Measurements from ENCODE around the gene FAM111A.

FAM111A gene

DNA sequence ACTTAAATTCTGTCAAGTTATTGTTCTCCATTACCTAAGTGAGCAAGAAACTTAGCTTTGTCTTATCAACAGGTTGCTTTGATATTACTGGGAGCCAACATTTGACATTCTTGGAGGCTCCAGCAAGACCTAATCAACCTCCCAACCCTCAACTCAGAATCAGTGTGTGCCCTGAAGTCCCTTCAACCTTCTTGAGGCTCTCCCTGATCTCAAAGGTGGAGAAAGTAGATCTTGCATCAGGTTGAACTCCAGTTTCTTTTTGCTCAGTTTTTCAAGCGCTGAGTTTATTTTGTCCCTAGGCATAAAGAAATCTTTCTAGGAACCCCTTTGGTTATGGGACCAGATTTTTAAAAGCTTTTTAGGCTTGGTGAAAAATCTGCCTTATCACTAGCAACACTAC is 1.4 kb downstream of the FAM111A start:
- no peak for DNase-seq

DNA sequence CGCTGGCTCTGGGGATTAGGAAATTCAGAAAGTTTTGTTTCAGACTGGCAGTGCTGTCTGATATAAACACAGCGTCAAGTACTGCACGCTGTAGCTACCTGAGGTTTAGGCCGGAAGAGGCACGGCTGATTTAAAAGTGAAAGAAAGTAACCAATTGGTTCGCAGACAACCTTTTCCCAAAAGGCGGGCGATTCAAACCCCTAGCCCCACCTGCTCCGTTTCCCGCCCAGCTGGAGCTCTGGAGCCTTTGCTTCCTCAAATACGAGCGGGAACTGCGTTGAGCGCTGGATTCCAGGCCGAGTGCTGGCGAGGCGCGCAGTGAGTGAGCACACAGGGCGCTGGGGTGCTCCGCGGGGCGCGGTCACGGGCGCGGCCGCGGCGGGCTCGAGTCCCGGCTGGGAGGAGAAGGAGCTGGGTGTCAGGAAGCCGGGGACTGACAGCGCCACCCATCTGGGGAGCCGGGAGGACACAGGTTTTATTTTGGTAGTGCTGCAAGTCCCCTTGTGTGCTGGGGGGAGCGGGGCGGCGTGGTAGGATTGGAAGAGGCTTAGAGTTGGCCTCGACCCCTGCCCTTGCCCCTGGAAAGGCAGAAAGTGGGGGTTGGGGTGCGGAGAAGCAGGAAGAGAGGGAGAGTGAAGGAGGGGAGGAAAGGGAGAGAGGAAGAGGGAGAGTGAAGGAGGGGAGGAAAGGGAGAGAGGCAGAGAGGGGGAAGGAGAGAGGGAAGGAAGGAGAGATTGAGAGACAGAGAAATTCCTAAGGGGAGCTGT is 2.1 kb downstream of the FAM111A start:
- DNase-seq = peak; percentile 58

DNA sequence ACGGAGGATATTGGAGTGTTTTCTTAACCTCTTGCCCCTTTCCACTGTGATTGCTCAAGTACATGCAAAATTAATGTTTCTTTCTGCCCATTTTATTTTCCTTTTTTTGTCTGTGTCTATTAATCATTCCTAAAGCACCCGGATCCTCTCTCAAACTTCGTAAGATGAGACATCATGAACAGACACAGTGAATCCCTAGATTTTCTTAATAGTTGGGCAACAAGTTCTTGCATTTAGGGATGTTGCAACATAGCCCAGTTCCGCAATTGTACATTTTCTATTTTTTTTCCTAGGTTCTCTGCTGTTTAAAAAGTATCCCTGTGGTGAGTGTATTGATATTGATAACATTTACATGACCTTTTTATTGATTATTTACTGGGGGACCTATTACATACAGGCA is 2.9 kb downstream of the FAM111A start:
- DNase-seq = no peak

DNA sequence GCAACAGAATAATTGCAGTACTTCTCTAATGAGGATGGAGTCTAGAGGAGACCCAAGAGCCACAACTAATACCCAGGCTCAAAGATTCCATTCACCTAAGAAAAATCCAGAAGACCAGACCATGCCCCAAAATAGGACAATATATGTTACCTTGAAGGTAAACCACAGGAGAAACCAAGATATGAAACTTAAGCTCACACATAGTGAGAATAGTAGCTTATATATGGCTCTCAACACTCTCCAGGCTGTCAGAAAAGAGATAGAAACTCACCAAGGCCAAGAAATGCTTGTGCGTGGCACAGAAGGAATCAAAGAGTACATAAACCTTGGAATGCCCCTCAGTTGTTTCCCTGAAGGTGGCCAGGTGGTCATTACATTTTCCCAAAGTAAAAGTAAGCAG is 9.1 kb downstream of the FAM111A start:
- no peak for DNase-seq

DNA sequence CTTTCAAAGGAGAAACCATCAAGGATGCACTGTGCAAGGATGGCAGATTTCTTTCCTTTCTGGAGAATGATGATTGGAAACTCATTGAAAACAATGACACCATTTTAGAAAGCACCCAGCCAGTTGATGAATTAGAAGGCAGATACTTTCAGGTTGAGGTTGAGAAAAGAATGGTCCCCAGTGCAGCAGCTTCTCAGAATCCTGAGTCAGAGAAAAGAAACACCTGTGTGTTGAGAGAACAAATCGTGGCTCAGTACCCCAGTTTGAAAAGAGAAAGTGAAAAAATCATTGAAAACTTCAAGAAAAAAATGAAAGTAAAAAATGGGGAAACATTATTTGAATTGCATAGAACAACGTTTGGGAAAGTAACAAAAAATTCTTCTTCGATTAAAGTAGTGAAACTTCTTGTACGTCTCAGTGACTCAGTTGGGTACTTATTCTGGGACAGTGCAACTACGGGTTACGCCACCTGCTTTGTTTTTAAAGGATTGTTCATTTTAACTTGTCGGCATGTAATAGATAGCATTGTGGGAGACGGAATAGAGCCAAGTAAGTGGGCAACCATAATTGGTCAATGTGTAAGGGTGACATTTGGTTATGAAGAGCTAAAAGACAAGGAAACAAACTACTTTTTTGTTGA is 9.8 kb downstream of the FAM111A start:
- DNase-seq = no peak

DNA sequence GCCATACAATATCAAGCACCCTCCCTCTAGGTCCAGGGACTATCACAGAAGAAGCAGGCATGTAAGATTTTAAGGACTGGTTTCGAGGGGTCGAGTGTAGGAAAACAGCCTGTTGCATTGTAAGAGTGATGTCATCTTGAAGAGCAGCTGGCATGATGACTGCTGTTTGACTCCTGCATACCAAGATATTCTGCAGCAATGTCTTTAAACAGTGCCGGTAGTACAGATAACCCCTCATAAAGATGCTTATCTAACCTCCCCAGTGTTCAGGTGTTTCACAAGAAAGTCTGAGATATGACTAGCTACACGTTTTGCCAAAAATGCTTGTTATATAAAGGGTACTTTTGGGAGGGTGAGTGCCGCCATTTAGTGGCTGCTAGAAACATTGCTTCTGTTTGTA is 12.0 kb downstream of the FAM111A start:
- no peak for DNase-seq

DNA sequence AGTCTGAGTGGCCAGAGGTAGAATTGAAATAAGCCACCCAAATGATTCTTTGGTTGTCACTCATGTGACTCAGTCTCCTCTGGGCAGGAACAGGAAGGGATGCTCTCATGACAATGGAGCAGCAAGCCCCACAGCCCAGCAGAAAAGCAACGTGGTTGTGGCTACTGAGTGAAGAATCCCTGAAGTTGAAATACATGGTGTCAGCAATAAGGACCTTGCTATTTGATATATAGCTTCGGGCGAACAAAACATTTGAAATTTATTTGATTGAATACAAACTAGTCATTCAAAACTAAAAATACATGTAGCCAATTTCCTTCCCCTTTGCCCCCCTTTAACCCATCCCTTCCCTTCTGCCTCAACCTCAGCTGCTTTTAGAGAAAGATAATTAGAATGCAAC is 14.8 kb downstream of the FAM111A start:
- DNase-seq = no peak

DNA sequence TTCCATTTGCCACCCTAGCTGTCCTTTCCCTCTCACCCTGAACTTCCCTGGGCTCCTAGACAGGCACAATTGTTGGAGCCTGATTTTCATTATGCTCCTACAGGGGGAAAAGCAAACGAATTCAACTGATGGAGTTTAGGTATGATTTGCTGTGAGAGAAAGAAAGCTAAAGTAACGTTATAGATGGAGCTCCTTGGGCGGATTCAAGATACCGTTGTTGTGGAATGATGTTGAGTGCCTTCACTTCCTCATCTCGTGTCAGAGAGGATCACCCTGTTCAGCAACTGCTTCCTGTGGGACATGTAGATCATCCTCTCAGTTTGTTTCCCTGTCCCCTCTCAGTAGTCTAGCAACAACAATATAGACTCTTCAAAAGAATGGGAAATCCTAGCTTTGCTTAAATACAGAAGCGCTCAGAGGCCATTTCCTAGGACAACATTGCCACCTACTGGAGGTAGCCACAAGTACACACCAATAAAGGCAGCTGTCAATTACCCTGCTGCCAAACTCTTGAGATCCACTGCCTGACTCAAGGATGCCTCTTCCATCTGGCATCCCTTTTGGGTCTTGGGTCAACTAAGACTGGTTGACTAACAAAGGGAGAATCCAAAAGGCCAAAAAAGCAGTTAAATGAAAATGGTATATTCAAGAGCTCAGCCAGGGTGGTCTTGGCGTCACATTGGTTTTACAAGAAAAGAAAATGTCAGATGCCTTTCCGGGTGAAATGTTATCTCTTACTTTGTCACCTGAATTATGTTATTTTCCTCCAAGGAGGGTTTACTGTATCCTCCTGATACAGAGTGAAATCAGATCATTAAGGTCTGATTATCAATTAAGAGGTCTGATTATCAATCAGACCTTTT is 15.8 kb downstream of the FAM111A start:
- DNase-seq = peak; percentile 56

DNA sequence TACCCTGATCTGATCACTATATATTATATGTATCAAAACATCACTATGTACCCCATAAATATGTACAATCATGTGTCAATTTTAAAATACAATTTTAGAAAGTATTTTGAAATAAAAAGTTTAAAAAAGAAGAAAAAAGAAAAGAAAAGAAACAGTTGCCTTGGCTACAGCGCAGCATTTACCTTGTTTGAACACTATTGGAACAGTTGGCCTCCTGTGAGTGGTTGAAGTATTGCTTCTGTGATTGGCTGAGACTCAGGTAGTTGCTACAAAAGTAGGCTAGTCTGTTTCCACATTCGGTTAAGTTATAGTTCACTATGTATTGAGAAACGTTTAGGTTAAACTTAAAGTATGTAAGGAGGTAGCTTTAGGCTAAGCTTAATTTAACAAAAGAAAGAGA is 21.4 kb downstream of the FAM111A start:
- no peak for DNase-seq

DNA sequence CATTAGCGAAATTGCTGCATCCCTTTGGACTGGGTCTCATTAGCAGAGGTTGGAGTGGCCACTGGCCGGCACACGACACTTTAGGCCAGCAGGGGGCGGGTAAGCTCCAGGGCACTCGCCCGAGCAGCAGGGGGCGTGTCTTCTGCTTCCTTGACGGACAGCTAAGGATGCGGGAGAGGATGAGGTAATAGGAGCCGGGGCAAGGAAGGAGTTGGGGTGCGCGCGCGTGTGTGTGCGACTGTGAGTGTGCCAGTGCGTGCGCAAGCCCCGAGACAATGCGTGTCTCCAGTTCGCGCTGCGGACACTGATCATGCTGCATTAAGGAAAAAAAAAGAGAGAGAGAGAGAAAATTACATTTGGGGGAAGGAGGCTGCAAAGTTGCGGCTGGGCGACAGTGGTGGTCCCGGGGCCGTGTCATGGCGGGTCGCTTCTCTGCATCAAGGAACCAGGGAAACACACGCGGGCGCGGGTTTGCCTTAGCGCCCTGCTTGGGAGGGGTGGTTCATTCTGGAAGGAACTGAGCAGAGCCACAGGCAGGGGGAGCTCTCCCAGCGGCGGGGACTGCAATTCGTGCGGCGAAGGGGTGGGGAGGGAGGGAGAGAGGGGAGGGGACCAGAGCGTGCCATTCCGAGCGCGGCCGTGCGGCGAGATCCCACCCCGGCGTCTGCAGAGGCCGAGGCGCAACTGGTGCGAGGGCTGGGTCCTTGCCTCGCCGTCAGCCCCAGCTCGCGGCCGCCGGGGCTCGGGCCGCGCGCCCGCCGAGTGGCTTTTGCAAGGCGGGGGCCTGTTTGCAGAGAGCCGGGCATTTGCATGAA is 29.1 kb downstream of the FAM111A start, which contains the start of gene DTX4:
Gene DTX4, plus strand, starts transcription at position 625 of the 815 bp plus-strand sequence. CDS start 464 bp downstream, outside the sequence.
- DNase-seq = peak; percentile 88

DNA sequence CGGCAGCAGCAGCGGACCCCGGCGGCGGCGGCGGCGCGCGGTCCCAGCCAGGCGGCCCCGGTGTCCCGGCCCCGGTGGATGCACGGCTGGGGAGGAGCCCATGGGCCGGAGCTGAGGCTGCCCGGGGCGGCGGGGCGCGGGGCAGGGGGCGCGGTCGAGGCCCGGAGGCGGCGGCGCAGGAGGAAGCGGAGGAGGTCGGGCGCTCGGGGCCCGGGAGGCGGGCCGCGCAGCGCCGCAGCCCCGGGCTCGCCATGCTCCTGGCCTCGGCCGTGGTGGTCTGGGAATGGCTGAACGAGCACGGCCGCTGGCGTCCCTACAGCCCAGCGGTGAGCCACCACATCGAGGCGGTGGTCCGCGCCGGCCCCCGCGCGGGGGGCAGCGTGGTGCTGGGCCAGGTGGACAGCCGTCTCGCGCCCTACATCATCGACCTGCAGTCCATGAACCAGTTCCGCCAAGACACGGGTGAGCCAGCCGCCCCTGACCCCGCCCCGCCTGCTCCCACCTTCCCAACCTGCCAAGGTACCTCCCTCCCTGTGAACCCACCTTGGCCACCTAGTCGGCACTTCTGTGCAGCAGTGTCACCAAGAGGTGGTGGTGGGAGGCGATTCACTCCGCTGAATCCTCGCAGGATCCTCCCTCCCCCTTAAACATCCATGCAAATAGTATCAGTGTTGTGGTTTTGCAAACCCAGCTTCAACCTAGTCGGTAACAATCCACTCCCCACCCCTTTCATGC is 29.9 kb downstream of the FAM111A start:
- peak; percentile 7 for DNase-seq

DNA sequence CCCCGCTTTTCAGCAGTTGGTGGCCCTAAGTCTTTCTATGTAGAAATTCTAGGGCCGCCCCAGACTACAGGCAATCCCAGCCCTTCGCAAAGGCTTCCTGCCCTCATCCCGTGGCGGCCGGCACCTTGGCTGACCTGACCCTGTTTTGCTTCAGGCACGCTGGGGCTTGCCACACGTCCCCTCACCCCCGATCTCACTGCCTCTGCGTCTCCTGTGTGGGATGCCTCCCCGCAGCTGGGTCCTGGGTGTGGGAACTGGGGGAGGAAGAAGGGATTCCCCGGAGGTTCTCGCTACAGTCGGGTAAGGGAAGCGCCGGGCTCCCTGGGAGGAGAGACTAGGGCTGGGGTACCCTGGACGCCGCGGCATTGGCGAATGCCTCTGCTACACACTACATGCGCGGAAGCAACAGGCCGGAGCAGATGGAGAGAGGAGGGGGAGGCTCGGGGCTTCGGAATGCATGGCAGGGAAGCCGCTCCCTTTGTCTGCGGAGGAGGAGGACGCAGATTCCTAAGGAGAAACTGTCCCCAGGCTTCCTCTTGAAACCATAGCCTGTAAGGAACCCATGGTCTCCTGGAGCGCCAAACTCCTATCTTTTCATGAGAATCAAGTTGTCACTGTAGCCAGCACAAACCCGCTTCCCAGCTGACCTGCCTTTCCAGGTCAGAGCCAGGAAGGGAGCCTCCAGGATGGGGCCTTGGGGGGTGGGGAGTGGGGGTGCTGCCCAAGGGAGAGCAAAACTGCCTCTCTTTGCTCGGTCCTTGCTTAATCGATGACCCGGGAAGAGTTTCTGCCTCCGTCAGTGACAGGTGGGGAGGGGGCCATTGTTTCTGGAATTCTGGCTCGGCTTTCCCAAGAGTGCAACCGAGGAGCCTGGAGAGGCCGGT is 30.7 kb downstream of the FAM111A start:
- DNase-seq = no peak

DNA sequence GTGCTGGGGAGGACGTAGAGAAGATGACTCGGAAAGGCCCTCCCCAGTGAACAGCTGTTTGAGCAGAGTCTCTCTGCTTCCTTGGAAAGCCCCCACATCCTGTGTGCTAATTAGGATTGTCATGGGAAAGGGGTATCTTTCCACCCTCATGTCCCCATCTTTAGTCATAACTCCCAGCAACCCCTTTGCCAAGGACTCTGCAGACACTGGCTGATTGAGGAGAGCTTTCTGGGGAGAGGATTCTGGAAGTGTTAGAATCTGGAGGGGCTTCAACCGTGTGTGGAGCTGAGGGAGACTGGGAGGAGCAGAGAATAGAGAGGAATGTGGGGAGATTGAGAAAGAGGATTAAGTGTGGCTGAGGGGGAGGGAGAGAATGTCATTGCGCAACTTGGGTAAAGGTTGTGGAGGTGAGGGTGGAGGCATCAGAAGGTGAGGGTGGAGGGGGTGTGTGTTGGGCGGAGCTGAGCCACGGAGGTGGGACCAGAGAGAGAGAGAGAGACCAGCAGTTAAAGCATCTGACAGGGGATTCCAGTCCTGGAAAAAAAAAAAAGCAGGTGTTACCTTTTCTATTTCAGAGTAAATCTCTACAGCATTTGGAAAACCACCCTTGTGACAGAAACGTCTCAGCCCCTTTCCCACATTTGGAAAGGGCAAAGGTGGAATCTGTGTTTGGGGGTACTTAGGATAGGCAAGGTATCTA is 31.5 kb downstream of the FAM111A start:
- no peak for DNase-seq

DNA sequence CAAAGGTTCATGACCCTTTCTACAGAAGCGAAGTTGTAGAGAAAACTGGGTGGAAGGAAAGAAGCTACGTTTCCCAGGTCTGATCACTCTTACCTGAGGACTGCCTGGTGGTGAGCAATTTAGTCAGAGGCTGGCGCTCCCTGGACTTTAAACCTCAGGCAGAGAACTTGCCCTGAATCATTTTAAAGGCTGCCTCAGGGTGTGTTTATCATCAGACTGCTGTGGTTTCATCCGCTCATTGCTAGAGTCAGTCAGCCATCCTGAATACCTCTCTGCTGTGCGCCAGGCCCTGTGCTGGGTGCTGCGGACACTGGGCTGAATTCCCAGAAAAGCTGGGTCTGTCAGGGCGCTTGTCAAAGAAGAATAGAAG is 32.0 kb downstream of the FAM111A start:
- DNase-seq = no peak

DNA sequence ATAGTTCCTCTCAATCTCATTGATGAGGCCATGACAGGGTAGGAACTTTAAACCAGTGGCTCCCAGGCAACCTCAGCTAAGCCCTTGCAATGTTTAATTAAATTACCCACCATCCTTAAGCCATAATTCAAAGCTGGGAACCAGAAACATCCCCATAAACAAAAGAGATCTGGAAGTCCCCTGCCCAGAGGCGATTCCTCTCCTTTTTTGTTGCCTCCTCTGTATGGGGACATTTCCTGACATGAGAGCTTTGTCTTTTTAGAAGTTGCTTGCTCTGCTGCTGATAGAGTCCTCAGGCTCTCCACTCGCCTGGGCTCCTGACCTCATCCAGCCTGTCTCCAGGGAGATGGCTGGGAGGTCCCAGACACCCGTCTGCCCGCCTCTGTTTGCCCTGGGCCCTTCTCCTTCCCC is 32.4 kb downstream of the FAM111A start:
- DNase-seq = no peak

DNA sequence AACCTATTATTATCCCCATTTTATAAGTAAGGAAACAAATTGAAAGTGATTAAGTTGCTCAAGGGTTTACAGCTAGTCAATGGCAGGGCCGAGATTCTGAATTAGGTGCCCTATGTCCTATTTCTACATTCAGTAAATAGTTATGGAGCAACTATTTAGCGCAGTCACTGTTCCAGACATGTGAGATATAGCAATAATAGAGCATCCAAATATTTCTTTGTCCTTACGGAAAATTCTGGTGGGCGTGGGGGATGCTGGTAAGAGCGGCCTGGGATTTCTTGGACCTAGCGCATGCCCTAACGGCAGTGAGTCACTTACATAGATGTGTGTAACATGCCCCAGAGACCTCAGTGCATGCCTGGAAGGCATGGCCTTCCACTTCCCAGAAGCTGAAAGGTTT is 33.7 kb downstream of the FAM111A start:
- no peak for DNase-seq

DNA sequence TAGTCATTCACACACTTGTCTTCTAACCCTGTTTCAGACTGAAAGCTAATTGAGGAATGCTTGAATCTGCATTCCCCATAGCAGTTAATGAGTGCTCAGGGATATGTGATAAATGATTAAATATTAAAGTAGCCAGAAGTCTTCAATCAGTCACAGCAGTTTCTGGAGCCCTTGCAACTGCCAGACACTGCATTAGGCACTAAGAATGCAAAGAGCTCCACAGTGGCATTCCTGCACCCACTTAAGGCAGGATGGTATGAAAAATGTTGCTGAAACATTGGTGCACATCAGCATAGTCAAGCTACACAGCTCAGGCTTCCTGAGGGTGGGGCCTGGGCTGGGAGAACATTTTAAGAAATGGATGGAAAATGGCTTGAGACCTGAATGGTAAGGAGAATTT is 35.7 kb downstream of the FAM111A start:
- no peak for DNase-seq

DNA sequence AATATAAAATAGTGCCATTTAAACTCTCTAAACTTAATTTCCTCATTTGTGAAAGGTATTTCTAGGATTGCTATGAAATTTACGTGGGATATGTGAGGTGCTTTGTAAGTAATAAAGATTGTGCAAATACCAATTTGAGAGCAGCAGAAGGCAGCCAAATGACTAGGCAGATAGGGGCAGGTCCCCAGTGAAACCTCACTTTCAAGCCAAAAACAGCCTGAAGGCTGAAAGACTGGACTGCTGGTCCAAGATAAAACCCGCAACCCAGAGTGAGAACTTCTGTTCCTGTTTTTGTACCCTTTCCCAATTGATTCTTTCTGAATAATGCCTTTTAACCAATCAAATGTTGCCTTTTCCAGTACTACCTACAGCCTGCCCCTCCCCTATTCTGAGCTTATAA is 36.5 kb downstream of the FAM111A start:
- DNase-seq = no peak

DNA sequence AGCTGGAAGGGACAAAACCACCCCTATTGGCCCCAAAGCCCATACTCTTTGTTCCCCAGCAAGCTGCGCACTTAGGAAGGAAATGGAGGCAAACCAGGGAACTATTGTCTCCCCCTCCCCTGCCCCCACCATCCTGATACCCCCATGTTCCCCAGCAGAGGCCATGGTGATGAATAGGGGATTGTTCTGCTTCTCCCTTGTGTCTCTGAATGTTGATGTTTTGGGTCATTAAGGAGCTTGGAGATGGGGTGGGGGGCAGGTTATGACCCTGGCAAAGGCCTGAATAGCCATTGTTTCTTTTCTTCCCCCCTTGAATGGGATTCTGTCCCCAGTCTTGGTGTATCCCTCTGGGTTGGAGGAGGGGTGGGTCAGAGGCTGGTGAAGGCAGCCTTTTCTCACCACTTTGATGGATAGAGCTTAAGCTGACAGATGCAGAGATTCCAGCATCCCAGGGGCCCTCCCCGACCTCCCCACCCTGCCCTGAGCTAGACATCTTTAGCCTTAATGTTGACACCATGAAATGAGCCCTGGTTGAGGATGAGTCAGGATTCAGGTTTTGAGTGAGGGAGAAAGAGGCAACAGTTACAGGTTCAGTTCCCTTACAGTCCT is 37.6 kb downstream of the FAM111A start:
- no peak for DNase-seq

DNA sequence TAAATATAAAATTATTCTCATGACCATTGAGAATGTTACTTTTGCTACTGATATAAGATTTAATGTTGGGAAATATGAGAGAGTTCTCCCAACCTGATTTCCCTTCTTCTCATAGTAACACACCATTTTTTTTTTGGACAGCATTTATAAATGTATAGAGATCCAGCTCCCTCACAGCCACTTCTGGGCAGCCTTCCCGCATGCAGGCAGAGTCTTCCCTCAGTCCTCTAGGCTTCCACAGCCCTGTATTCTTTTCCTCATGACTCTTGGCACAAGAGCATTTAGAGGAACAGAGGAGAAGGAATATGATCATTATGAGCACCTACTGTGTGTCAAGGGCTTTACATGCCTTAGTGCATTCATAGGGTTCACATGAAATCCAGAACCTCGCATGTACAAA is 38.3 kb downstream of the FAM111A start:
- DNase-seq = no peak
